OCI-M2 (cell line): Measurements from ENCODE around the gene SIL1.

Experiments used
- DNase-seq: peaks from one replicate; lab custom pipeline; 2025; ENCODE audit not compliant: unreplicated experiment; lab: John Stamatoyannopoulos, UW

The SIL1 gene

DNA sequence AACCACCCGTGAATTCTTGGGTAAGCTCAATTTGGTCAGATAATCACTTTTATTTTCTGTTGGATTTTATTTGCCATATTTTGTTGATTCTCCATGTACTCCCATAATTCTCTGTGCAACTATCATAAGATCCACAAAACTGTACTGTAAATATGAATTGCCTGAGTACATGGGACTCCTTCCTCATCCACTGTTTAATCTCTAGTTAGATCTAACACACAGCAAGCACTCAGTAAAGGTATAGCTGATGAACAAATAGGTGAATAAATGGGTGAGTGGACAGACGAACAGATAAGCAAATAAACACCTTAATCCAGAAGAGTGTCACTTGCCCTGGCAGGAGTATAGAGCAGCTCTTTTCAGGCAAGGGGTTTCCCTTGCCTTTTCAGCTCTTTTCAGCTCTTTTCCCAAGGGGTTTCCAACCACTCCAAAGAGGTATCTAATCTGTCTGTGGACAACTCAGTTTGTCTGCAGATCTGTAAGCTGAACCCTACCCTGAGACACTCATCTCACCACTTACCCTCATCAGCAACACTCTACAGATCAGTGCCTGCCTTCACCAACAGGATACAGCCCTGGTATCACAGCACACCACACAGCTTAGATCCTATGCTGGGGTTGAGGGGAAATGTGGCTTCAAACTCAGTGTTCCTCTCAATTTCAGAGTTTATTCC is 51.2 kb downstream of the SIL1 start:
- no peak for DNase-seq

DNA sequence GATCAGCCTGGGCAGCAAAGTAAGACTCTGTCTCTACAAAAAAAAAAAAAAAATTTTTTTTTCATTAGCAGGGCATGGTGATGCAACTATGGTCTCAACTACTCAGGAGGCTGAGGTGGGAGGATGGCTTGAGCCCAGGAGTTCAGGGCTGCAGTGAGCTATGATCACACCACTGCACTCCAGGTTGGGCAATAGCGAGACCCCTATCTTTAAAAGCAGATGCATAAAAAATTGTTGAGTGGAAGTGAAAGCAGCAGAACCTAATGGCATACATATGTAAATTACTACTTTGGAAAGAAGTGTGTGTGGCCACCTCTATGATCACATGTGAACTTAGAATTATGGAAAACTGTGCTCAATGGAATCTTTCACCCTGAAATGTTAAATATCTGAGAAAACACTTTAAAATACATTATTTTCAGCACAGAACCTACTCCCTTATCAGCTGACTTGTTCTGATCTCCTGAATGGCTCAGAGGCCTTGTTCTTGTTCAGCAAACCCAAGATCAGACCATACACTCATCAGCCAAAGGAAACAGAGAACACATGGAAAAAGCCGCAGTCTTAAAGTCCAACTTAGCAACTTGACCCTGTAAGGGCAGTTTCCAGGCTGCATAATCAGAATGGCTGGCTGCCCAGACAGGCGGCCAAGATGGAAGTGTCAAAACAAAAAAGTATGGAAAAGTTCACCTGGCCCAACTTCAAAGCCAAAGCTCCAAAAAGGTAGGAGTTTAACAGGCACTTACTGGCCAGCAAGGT is 56.5 kb downstream of the SIL1 start:
- no peak for DNase-seq

DNA sequence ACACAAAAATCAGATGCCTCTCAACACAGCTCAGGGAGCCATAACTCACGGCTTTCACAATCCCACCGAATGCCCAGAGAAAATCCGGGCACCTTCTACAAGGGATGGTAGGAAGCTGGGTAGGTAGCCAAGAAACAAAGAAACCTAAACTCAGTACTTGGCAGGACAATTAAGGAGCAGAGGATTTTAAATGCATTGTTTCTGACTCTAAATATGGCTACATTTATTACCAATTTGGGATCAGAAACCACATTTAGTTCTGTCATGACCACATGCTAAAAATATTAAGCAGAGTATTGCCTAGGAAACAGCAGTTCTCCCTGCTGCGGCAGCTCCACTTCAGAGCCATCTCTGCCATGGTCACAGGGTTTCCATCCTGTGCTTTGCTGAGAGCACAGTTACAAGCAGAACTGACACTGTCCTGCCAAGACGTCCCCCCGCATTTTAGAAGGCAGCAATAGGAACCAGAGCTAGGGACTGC is 57.5 kb downstream of the SIL1 start:
- DNase-seq: no peak

DNA sequence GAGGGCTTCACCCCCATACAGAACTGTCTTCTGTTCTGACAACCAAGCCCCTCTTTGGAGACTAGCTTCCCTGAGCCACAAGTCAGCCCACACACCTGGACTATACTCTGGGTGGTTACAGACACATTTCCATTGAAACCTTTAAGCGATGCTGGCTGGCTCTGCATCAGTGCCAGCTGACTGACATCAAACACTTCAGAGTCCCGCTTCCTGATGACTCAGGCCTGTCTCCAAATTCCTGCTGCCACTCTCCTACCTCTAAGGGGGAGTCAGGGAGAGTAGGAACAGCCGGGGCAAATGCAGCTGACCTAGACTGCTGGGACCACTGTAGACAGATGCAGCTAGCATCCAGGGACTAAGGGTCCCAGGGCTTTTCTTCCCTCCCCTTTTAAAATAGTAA is 59.4 kb downstream of the SIL1 start:
- DNase-seq: no peak

DNA sequence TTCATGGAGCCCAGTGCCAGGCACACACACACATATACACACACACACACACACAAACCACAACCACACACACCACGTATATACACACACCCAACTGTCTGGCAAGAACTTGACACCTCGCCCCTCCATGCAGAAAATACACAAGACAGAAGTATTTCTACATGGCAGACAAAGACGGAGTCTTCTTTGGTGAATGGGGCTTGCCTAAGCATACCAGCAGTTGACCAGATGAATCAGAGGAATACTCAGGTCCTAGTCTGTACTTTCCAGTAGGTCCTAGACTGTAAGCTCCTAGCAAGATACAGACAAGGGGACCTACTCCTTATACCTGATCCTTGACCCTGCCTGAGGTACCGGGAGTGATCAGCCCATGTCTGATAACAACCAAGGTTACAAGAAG is 60.1 kb downstream of the SIL1 start:
- no peak for DNase-seq

DNA sequence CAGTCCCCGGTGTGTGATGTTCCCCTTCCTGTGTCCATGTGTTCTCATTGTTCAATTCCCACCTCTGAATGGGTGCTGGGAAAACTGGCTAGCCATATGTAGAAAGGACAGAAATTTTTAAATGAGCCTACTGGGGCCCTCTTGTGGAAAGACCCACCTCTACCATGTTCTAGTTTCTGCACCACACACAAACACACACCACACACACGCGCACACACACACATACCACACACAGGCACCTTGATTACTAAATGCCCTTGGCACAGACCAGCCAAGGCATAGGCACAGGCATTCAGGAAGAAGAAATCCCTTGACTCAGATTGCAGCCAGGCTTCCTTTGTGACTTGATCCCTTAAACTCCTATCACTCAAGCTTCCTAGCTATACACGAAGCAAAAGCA is 60.5 kb downstream of the SIL1 start:
- no peak for DNase-seq

DNA sequence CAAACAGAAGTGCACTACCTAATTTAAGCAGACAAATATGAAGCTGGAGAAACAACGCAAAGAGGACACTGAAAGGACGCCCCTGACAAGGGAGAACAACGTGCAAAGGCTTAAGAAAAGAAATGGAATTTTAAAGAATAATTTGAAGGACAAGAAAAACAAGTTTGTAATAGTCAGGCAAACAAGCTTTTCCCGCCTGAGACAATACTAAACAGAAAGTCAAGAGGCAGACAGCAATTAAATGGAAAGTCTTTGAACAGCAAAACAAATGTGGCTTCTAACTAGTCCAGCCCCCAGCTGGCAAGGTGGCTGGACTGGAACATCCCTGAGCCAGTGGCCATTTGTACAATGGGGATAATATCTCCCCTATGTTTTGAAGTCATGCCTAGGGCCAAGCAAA is 63.3 kb downstream of the SIL1 start:
- DNase-seq: no peak

DNA sequence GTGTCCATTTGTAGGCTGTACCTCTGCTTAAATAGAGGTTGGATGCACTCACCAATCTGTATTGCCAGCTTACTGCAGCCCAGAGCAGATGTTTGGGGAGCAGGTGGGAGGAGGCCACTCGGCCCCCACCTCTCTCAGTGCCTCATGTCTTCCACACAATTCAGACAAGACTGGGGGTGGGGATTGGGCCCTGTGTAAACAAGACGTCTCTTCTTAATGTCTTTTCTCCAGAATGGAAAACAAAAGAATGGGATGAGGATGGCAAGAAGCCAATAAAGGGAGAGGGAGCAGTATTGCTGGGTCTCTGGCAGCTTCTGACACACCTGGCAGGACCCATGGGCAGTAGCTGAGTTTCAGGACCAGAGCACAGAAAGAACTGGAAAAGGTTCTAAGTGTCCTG is 64.9 kb downstream of the SIL1 start:
- no peak for DNase-seq

DNA sequence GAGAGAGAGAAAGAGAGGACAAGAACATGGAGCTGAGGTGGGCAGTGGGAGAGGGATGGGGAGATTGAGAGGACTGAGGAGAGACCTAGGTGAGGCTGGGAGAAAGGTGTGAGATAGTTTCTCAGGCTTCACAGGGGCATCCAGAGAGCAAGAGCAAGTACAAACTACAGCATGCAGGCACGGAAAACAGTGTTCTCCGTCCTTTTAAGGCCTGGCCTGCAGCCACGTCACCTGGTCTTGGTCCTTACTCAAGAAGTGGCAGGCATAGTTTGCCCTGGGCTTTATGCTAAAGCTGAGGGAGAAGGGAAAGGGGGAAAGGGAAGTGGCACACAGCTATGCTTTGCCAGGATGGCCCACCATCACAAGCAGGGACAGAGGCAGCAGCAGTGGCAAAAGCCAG is 65.7 kb downstream of the SIL1 start:
- DNase-seq: no peak

DNA sequence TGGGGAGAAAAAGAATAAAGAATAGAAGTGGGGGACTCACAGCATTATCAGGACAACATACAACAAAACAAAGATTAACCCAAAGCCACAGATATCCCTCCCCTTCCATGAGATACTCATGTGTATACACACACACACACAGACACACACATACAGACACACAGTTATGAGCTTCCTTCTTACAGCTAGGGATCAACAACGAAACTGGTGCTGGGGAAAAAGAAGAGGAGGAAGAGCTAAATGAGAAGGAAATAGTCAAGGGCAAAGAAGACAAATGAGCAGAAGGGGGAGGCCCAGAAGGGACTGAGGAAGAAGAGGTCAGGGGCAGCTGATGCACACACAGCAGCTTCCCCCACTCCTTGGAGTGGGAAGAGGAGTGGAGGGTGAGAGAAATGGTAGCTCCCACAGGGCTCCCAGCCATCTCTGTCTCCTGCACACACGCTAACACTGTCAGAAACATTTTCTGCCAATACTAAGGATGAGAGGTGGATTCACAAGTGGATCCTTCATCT is 66.2 kb downstream of the SIL1 start:
- DNase-seq: no peak

DNA sequence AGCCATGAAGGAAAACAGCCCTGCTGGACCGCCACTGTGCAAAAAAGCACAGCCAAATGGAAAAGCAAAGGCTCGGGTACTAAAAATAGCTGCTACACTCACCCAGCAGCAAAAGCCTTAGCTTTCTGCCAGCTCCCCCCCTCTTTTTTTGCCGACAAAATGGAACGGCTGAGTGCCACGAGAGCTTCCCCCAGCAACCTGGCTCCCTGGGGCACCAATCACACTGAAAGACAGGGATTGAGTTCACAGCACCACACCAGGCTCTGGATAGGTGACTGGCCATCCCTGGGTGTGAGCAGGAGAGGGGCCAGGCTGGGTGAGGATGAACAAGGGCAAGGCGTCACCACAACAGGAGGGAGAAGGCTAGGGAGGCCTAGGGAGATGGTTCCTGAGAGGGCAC is 66.7 kb downstream of the SIL1 start:
- DNase-seq: no peak

DNA sequence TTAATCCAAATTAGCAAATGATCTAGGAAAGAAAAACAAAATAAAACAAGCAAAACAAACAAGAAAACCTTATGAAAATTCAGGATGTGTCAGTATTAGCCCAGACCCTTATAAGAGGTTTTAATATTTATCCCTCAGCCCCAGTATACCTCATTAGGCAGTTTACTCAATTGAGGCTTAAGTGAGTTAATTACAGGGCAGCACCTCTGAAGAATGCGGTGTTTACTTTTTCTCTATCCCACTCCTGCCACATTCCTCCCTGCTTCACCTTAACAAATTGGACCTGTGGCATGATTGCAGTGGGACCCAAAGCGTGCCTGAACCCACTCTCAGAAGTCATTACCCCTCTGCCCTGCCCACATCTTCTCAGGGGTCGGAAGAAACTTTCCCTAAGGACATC is 67.1 kb downstream of the SIL1 start:
- DNase-seq: no peak

DNA sequence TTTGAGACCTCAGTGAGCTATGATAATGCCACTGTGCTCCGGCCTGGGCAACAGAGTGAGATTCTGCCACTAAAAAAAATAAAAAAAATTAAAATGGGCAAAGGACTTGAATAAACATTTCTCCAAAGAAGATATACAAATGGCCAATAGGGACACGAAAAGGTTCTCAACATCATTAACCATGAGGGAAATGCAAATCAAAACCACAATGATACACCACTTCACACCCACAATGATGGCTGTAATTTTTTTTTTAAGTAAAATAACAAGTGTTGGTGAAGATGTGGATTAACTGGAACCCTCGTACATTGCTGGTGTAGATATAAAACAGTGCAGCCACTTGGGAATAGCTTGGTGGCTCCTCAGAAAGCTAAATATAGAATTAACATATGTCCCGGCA is 68.0 kb downstream of the SIL1 start:
- no peak for DNase-seq

DNA sequence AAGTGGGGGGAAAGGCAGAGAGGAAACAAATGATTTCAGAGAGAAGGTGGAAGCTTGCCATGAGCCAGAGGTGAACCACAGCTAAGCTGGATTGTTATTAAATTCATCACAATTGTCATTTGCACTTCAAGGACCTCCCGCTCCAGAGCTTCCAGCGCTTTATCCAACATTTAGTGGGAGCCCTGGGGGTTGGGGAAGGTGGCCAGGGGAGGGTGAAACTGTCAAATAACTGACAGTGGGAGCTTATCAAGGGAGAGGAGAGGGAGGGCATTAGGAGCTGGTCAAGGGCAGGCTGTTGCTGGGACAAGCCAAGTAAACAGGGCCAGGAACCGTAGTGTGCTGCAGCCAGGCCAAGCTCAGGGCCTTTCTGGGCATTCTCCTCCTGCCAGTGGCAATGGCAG is 71.5 kb downstream of the SIL1 start:
- DNase-seq: no peak

DNA sequence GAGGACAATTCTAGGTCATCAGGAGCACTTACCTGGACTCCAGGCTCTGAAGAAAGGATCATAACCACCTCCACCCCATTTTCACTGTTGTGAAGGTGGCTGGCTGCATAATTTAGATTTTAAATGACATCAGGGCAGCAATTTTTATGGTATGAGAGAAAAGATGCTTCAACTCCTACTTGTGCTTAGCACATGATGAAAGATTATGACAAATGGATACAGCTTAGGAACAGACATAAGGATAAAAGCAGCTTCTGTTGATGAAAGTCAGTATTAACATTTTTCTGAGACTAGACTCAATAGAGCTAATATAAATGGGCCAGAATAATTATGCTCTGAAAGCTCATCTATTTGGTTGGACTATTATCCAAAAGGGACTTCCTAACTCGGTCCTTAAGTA is 72.2 kb downstream of the SIL1 start:
- no peak for DNase-seq

DNA sequence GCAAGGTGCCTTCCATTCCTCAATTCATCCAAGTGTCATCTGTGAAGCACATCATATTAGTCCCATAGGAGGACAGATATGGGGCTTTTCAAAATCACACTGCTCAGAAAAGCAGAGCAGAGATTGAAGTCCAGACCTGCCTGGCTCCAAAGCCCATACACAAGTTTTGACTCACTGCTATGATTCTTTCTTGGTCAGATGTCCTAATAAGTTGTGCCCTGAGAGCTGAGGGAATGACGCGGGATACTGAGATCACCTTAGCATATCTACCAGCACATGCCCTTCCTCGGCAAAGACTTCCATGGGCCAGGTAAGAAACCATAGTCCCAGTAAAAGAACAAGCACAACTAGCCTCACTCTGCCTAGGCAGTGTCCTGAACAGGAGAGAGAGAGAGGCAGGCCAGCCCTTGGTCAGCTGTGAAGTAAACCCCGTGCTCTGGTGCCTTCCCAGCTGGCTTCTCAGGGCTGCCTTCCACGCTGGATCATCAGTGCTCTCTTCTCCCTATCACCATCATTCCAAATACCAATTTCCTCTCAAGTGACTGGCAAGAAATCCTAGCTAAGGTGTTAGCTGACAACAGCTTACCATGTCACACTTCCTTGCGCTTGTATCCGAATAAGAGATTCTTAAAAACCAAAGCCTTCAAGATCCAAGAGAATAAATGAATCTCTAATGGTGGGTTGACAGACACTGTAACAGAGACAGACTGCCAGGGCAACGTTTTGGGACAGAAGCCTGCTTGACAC is 73.2 kb downstream of the SIL1 start:
- DNase-seq: no peak

DNA sequence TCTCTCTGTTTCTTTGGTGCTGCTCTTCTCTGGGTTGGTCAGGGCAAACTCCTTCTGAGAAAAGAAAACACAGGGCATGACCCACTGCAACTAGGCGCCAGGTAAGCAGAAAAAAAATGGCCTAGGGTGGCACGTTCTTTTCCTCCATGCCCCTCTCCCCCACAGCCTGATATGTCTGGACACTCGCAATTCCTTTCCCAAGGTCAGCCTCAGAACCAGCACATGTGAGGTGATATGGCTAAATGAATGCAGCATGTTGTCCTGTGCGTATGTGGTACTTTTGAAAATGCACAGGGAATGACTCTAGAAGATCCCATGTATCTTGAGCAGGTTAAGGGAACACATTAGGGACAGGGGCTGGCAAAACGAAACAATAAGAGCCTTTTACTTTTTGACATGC is 77.0 kb downstream of the SIL1 start:
- DNase-seq: no peak

DNA sequence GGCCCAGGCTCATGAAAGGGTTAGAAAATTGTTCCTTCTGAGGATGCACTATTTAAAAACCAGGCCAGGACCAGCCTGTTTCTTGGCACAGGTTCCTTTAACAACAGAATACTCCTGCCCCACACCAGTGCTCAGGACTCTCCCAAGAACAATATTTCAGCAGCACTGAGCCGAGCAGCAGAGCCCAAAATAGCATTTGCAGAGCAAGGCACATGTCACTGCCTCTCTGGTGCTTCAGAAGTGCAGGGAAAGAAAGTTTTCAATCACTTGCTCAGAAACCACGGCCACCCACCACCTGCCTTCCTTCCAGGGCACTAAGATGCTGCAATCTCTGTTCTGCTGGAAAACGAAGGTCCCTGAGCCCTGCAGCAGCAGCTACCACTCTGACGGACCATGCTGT is 77.6 kb downstream of the SIL1 start:
- no peak for DNase-seq

DNA sequence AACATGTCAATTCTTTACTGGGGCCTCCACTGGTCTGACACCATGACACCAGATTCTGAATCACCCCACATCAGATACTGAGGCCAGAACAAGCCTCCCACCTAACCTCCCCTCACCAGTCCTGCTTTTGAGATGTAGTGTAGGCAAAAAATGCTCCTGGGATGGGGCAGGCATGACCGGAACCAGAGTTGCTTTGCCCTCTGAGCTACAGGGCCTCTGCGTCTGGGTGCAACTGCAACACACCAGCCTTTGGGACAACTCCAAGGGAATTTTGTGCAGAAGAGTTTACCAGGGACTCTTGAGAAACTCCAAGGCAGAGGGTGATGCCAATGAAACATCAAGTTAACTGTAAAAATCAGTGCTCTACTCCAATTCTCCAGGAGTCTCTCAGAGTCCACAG is 79.4 kb downstream of the SIL1 start:
- no peak for DNase-seq

DNA sequence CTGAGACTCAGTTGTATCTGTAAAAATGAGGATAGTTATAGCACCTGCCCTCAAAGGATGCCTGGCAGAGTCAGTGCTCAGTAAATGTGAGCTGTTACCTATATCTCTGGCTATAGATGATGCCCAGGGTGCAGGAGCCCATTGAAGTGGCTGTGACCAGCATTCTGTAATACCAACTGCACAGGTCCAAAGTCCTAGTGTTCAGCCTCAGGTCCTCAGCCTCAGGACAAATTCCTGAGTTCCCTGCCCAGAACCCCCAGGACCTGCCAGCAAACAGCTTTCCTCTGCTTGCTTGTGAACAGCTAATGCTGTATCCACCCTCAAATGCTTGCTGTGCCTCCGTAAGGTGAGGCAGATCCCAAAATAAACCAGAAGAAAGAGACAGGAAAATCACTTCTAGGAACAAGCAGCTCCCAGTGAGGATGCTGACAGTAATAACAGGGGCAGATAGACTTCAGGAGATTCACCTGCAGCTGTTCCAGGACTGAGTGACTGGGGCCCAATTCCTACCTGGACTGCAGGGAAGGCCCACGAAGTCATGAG is 80.8 kb downstream of the SIL1 start:
- DNase-seq: no peak

DNA sequence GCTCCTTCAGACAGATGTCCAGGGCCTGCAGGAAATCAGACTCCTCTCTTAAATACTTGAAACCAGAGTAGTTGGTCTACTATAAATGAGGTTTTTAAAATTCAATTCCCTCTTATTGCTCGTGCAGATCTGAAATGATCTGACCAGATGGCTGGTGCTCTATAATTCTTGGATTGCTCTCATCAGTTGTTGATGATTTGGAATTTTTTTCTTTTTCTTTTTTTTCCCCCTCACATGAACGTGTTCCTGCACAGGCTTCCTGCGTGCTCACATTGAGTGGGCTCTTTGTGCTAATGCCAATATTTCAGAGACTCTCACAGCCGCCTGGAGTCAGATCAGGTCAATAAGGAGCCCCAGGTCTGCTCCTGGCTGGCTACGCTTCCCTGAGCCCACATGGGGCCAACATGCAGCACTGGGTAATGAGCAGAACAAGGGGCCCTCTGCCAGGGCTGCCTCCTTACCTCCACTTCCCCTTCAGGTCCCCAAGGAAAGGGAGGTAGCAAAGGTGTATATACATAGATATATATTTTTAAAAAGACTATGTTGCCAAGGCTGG is 82.0 kb downstream of the SIL1 start:
- DNase-seq: no peak
